ENCODE data around the gene DEGS1. TPM values are rescaled to one million over a fixed set of nuclear protein-coding genes. Genes with fewer than 3 reads are reported as not detected.
"Not testable (repeated sequence)": the region's sequence is repeated elsewhere in the genome, so short reads cannot be mapped to it uniquely, and the experiment has no call there.

DEGS1 gene
- polyA plus RNA-seq, 4 donors, result 59.3 to 82.2 (median 69.5) TPM

- no peak for DNase-seq (ENCODE audit: low read depth in 4 of 4, low spot score in 3 of 4)
Observed at GRCh38 chr1:224178894-224179293, 4.1 kb upstream of the DEGS1 start.

DNA sequence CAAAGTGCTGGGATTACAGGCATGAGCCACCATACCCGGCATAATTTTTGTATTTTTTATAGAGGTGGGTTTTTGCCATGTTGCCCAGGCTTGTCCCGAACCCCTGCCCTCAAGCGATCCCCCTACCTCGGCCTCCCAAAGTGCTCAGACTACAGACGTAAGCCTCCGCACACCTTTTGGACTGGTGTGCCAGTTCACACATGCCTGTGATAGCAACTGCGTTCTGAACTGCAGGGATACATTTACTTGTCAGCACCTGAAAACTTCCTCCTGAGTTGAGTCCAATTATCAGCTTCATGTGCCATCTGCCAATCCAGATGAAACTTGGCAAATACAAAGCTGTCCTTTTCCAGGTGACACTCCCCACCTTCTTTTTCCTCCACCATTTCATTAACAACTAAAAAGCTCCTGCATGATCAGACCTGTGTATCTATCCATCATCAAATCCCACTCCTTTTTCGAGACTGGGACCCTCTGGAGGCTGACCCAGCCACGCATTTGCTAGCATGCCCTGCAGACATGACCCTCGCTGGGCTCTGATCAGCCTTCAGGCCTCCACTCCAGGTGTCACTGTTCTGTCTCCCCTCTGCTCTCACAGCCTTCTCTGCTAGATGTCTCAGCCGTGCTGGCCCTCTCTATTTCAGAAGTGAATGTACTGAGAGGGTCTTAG, 2.1 kb upstream of the DEGS1 start:
- DNase-seq (ENCODE audit: low read depth in 4 of 4, low spot score in 3 of 4), result no peak

DNA sequence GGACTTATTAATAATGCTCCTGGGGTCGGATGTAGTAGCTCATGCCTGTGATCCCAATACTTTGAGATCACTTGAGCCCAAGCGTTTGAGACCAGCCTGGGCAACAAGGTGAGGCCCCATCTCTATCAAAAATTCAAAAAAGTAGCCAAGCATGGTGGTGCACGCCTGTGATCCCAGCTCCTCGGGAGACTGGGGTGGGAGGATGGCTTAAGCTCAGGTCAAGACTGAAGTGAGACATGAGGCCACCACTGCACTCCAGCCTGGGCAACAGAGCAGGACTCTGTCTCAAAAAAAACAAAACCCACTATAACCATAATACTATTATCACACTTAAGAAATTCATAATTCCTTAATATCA, 1.6 kb upstream of the DEGS1 start:
- DNase-seq (ENCODE audit: low read depth in 4 of 4, low spot score in 3 of 4), result no peak

GRCh38 chr1:224182057-224182865, 779 bp upstream of the DEGS1 start:
- DNase-seq (ENCODE audit: low read depth in 4 of 4, low spot score in 3 of 4), result no peak

DNA sequence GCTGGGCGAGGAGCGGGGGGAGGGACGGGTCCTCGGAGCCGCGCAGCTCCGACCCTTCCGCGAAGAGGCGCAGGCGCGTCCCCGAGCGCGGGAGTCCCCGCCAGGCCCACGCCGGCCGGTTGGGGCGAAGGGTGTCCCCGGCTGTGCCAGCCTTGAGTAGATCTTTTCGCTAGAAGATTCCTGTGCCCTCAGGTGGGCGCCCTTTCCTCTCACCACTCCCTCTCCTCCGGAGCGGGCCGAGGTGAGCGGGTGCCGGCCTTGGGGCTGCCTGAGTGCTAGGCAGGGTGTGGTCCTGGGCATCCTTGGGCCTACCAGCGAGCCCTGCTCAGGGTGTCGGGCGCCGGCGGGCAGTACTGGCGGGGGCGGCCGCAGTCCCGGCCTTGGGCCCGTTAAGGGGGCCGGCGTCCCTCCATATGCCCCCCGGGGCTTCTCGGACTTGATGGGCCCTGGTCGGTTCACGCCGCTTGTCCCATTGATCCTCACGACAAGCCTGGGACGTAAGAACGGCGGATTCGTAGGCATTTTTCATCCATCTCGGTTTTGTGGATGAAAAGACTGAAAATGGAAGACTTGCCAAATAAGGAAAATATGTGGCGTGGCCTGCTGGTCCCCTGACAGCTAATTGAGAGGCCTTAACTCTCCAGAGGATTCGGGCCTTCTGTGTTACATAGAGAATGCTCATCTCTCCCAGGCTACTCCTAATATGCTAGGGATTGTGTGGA, 712 bp downstream of the DEGS1 start:
- DNase-seq (ENCODE audit: low read depth in 4 of 4, low spot score in 3 of 4), result peak in 1 of 4 donors; percentile 42

GRCh38 chr1:224185208-224185607, 2.2 kb downstream of the DEGS1 start:
- DNase-seq (ENCODE audit: low read depth in 4 of 4, low spot score in 3 of 4), result no peak

GRCh38 chr1:224188286-224188685, 5.2 kb downstream of the DEGS1 start:
- DNase-seq (ENCODE audit: low read depth in 4 of 4, low spot score in 3 of 4), result no peak

DNA sequence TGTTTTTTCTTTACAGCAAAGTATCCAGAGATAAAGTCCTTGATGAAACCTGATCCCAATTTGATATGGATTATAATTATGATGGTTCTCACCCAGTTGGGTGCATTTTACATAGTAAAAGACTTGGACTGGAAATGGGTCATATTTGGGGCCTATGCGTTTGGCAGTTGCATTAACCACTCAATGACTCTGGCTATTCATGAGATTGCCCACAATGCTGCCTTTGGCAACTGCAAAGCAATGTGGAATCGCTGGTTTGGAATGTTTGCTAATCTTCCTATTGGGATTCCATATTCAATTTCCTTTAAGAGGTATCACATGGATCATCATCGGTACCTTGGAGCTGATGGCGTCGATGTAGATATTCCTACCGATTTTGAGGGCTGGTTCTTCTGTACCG, 6.5 kb downstream of the DEGS1 start:
- DNase-seq (ENCODE audit: low read depth in 4 of 4, low spot score in 3 of 4), result no peak

GRCh38 chr1:224192082-224192788, 9.2 kb downstream of the DEGS1 start:
- DNase-seq (ENCODE audit: low read depth in 4 of 4, low spot score in 3 of 4), result no peak

DNA sequence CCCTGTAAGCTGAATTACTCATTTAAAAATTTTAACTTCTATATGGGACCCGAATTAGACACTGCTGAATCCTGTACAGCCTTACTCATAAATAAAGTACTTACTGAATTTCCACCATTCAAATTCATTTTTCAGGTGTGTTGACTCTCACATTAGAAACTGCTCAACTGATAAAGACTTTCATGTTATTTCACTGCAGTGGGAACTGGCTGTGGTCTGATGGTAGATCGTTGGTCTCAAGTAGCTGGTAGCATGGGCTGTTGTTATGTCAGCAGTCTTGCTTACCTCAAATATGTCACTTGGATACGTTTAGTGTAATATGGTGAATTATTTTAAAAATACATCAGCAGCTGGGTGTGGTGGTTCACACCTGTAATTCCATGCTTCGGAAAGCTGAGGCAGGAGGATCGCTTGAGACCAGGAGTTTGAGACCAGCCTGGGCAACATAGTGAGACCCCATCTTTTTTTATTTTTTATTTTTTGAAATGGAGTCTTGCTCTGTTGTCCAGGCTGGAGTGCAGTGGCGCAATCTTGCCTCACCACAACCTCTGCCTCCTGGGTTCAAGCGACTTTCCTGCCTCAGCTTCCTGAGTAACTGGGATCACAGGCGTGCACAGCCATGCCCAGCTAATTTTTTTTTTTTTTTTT, 10.4 kb downstream of the DEGS1 start:
- no peak for DNase-seq (ENCODE audit: low read depth in 4 of 4, low spot score in 3 of 4)

DNA sequence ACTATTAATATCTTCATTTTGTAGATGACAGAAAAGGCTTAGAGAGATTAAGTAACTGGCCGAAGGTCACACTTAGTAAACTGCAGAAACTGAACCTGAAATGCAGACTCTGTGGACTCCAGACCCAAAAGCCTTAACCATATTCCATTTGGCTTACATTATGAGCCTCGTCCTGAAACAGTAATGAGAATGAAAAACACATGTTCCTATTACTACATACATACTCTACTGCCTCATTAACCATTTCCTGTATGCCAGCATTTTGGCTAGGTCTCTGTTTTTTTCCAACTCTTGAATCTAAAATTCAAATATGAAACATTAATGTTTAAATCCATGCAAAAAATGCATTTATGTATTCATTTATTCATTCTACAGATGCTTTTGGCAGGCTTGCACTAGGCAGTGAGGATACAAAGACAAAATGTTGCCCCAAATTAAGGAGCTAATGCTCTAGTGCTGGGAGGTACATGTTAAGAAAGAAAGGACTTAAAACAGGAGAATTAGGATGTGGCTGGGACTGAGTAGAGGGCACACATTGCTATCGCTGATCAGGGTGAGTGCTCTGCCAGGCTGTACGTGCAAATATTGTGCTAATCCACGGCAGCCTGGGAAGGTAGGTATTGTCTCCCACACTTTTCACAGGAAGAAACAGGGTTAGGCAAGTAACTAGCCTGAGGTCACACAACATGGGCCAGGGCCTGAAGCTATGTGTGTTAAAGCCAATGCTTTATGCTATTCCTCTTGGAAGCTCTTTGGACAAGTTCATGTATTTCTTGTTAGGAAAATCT, 14.0 kb downstream of the DEGS1 start:
- DNase-seq (ENCODE audit: low read depth in 4 of 4, low spot score in 3 of 4), result no peak

GRCh38 chr1:224198572-224198971, 15.5 kb downstream of the DEGS1 start:
- no peak for DNase-seq (ENCODE audit: low read depth in 4 of 4, low spot score in 3 of 4)

DNA sequence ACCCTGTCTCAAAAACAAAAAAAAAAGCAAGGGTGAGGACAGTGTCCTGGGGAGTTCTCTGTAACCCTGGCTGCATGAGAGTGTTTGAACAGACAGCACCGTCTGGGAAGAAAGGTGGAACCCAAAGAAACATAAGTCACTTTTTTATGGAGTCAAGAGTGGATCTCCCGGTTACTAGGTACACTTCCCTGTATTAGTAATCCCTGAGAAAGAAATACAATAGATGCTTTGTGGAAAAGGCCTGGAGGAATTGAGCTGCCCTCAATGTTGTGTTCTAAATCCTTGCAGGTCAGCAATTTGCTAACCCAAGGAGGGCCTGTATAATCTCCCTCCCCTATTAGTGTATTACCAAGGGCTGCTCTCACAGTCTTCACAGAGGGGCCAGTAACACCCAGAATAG, 16.6 kb downstream of the DEGS1 start:
- DNase-seq (ENCODE audit: low read depth in 4 of 4, low spot score in 3 of 4), result no peak

- no peak for DNase-seq (ENCODE audit: low read depth in 4 of 4, low spot score in 3 of 4)
Observed at GRCh38 chr1:224201383-224201782, 18.3 kb downstream of the DEGS1 start.

GRCh38 chr1:224201853-224202252, 18.8 kb downstream of the DEGS1 start:
- DNase-seq (ENCODE audit: low read depth in 4 of 4, low spot score in 3 of 4), result no peak

DNA sequence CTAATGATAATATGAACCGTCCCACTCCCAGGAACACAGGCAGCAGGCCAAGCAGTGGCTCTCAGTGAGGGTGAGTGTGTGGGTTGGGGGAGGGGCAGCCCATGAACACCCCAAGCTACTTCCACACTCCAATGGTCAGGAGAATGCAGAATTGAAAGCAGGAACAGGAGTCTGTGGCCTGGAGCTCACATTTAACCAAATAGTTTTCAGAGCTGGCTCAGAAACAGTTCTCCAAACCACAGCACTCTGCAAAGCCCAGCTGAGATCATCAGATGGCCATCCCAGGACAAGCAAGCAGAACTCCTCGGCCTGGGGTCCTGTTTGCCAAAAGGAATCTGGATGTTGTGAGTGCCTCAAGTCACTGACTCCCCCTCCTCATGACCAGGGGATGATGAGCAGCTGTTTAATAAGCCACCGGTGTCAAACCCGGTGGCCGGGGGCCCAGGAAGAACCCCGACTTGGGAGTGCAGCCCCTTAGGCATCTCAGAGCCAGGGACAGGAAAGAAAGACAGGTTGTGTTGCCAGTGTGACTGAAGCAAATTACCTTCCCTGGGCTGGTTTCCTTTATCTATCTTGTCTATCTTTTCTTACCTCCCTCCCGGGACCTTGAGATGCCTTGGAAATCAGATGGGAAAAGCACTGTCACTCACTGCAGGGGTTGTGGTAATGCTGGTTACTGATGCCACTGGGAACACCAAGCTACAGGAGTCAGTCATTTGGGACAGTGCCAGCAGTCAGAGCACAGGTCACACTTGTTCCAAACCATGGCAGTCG, 20.4 kb downstream of the DEGS1 start:
- peak in 2 of 4 donors; percentile 55 to 59 for DNase-seq (ENCODE audit: low read depth in 4 of 4, low spot score in 3 of 4)

DNA sequence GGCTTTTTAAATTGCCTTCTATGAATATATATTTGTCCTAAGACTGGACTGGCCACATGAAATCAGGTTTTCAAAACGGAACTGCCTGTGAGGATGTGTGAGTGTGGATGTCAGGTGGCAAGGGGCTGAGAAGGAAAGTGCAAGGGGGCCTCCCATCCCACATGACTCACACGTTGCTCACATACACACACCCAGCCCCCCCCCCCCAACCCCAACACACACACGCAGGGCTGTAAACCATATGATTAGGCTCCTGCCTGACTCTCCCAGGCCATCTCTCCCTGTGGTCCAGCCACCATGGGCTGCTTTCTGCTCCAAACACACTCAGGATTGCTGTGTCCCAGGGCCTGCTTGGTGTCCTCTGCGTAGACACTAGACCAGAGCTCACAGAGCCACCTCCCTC, 22.4 kb downstream of the DEGS1 start:
- no peak for DNase-seq (ENCODE audit: low read depth in 4 of 4, low spot score in 3 of 4)

DNA sequence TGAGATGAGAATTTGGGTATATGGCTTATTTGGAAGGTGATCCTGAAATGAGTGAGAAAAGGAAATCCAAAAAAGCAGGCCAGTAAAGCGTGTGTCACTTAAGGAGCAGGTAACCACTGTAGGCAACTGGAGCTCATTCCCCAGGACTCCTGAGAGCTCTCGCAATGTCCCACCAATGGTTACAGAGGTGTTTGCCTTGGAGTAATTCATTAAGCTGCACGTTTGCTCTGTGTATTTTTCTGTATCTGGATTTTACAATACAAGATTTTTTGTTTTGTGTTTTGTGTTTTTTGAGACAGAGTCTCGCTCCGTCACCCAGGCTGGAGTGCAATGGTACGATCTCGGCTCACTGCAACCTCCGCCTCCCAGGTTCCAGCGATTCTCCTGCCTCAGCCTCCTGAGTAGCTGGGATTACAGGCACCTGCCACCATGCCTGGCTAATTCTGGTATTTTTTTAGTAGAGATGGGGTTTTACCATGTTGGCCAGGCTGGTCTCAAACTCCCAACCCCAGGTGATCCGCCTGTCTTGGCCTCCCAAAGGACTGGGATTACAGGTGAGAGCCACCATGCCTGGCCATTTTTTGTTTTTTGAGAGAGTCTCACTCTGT, 23.0 kb downstream of the DEGS1 start:
- not testable (repeated sequence) for DNase-seq (ENCODE audit: low read depth in 4 of 4, low spot score in 3 of 4)
